ENCODE measurements around the gene CHST11. TPM values are rescaled to one million over a fixed set of nuclear protein-coding genes. Genes with fewer than 3 reads are reported as not detected.

CHST11 gene
- total RNA-seq, 1 experiment from 2014 or later, result 6.7 TPM

GRCh38 chr12:104620837-104621531, 164.2 kb downstream of the CHST11 start:
- no peak overlapping the region for H3K14ac ChIP-seq (ENCODE audit: insufficient read depth, low read length)
- no peak overlapping the region for H3K4me2 ChIP-seq (ENCODE audit: insufficient read depth, insufficient read length, low read length)
- no peak overlapping the region for H2BK20ac ChIP-seq (ENCODE audit: low read depth, low read length, poor library complexity, severe bottlenecking)
- WGBS (ENCODE audit: extremely low coverage, insufficient read length, low lambda C conversion rate), result no CpG with 5 or more reads among the region's 5 CpGs
- Mint-ChIP-seq H3K36me3 (ENCODE audit: insufficient read depth in 1 of 3, low read depth in 3 of 3) (no peaks in the 10 kb centered on the region; a peak in 1 of 7 replicates), H3K27ac (no peak overlapping the region), H3K4me1 (peaks cover 22 to 26% of the 10 kb centered on the region in 2 experiments), H3K27me3 (ENCODE audit: low read depth) (no peaks in the 10 kb centered on the region), H3K4me3 (no peak overlapping the region), H3K9me3 (no peaks in the 10 kb centered on the region)
- H3K9me3 ChIP-seq (ENCODE audit: control insufficient read depth, low read depth, low read length), result no peaks in the 10 kb centered on the region
- H2BK12ac ChIP-seq (ENCODE audit: insufficient read length, low read depth, low read length), result no peak overlapping the region
- no peaks in the 10 kb centered on the region for H3K79me1 ChIP-seq (ENCODE audit: insufficient read depth, low read depth, low read length, poor library complexity, severe bottlenecking)
- DNase-seq, result no peak
- no peaks in the 10 kb centered on the region for H3K27me3 ChIP-seq (ENCODE audit: insufficient read depth, low read length)
- H3K9ac ChIP-seq (ENCODE audit: extremely low read depth, insufficient read length, low read length), result no peak overlapping the region
- H2AFZ ChIP-seq (ENCODE audit: low read length), result no peak overlapping the region
- no peak overlapping the region for H4K5ac ChIP-seq (ENCODE audit: insufficient read length, low read depth, low read length)
- no peak overlapping the region for H3K23ac ChIP-seq (ENCODE audit: insufficient read length, low read depth, low read length)
- no peaks in the 10 kb centered on the region for H3K79me2 ChIP-seq (ENCODE audit: insufficient read depth, low read length)
- no peak overlapping the region for H3T11ph ChIP-seq (ENCODE audit: low read length)
- no peak overlapping the region for H3K4ac ChIP-seq (ENCODE audit: low read depth, low read length)
- no peak overlapping the region for H3K18ac ChIP-seq (ENCODE audit: insufficient read length, low read depth, low read length)
- no peak overlapping the region for H4K91ac ChIP-seq (ENCODE audit: insufficient read length, low read depth, low read length)
- H3K4me1 ChIP-seq (ENCODE audit: insufficient read depth, low read length), result no peaks in the 10 kb centered on the region; the same call in 1 of the 2 replicates
- H3K23me2 ChIP-seq (ENCODE audit: insufficient read length, low read depth, low read length, poor library complexity, severe bottlenecking), result no peaks in the 10 kb centered on the region
- H4K8ac ChIP-seq (replicated peaks; ENCODE audit: insufficient read length, low read depth, low read length), result no peak overlapping the region
- H3K56ac ChIP-seq (ENCODE audit: insufficient read length, low read depth, low read length), result no peak overlapping the region
- H2BK15ac ChIP-seq (ENCODE audit: low read depth, low read length), result no peak overlapping the region
- TF ChIP-seq, protein P1, sequence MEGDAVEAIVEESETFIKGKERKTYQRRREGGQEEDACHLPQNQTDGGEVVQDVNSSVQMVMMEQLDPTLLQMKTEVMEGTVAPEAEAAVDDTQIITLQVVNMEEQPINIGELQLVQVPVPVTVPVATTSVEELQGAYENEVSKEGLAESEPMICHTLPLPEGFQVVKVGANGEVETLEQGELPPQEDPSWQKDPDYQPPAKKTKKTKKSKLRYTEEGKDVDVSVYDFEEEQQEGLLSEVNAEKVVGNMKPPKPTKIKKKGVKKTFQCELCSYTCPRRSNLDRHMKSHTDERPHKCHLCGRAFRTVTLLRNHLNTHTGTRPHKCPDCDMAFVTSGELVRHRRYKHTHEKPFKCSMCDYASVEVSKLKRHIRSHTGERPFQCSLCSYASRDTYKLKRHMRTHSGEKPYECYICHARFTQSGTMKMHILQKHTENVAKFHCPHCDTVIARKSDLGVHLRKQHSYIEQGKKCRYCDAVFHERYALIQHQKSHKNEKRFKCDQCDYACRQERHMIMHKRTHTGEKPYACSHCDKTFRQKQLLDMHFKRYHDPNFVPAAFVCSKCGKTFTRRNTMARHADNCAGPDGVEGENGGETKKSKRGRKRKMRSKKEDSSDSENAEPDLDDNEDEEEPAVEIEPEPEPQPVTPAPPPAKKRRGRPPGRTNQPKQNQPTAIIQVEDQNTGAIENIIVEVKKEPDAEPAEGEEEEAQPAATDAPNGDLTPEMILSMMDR (conservative IDR thresholded peaks at IDR 0.05), result no peak
- no peak overlapping the region for H3K27ac ChIP-seq (ENCODE audit: insufficient read length, low read depth, low read length)
- no peaks in the 10 kb centered on the region for H4K20me1 ChIP-seq (ENCODE audit: control insufficient read depth, insufficient read depth, insufficient read length)
- H2BK5ac ChIP-seq (ENCODE audit: insufficient read length, low read length), result no peak overlapping the region
- no peak overlapping the region for H2AK5ac ChIP-seq (ENCODE audit: insufficient read length, low read length)
- H2BK120ac ChIP-seq (ENCODE audit: low read depth, low read length, poor library complexity, severe bottlenecking), result no peak overlapping the region
